Endothelial cell of umbilical vein (primary cell): ENCODE measurements around the gene ATP2C2. TPM values are rescaled to one million over a fixed set of nuclear protein-coding genes. Genes with fewer than 3 reads are reported as not detected.

Experiments
- BruUV-seq: library from RNA; stranded (reverse); fragments of 400-500 nt; replicated peaks from 2 replicates; lab custom pipeline; 2021; lab: Mats Ljungman, UMichigan
- CTCF ChIA-PET: fragments of 300-600, 350-600 bp; sonication (Branson Sonifier 250); formaldehyde crosslinking; loops from one replicate; lab custom pipeline; 2021; ENCODE audit warnings: antibody characterized with exemption, inconsistent platforms; lab: Charles Lee
- POLR2A ChIA-PET: fragments of 300-600, 350-600 bp; sonication (Branson Sonifier 250); formaldehyde crosslinking; loops from one replicate; lab custom pipeline; 2021; ENCODE audit warnings: antibody characterized with exemption, inconsistent platforms; lab: Charles Lee
- DNase-seq: peaks from one replicate; pipeline ENCODE4 v3.0.0-alpha.2; 2011; ENCODE audit warnings: low read depth, low spot score
- FAIRE-seq: peaks from 2 replicates; lab custom pipeline; 2011; peaks lifted over from hg19 to GRCh38; lab: Jason Lieb, UNC
- H2AFZ ChIP-seq: 2 replicates; pipeline ENCODE4 v1.6.0; 2012; ENCODE audit warnings: low read depth, low read length, control low read depth, inconsistent platforms
- H3K27ac ChIP-seq: 2 replicates; pipeline ENCODE4 v1.5.1; 2011; ENCODE audit warnings: low read depth, mild to moderate bottlenecking, control low read depth, low read length, moderate library complexity; ENCODE audit not compliant: insufficient read depth
- H3K27me3 ChIP-seq, 2 experiments: 2 replicates each; pipeline versions ENCODE4 v1.6.0 to v1.6.1; 2011; ENCODE audit warnings: low read length in 2 of 2, mixed read lengths in 1 of 2; ENCODE audit not compliant: control insufficient read depth in 2 of 2, insufficient read depth in 2 of 2
- H3K36me3 ChIP-seq, 2 experiments: 2 replicates in 1 of 2; 3 replicates in 1 of 2; pipeline ENCODE4 v1.5.1; 2011; ENCODE audit warnings: low read length in 2 of 2, mild to moderate bottlenecking in 1 of 2, moderate library complexity in 1 of 2; ENCODE audit not compliant: control insufficient read depth in 2 of 2, insufficient read depth in 2 of 2; ENCODE audit errors: extremely low read depth in 1 of 2
- H3K4me1 ChIP-seq: 3 replicates; pipeline ENCODE4 v1.5.1; 2011; ENCODE audit warnings: mild to moderate bottlenecking, low read length; ENCODE audit not compliant: control insufficient read depth, insufficient read depth; ENCODE audit errors: extremely low read depth
- H3K4me2 ChIP-seq: 2 replicates; pipeline ENCODE4 v1.6.1; 2011; ENCODE audit warnings: low read length, control low read depth, mixed read lengths; ENCODE audit not compliant: insufficient read depth
- H3K4me3 ChIP-seq, 3 experiments: fragments of 200-600 bp in 1 of 3; sonication (generic), shearing (Covaris generic) in 1 of 3; replicated peaks in 1 of 3; 2 replicates each; pipeline ENCODE4 v1.5.1; 2011 to 2016; ENCODE audit warnings: control low read depth in 3 of 3, low read length in 3 of 3, mild to moderate bottlenecking in 2 of 3, inconsistent platforms in 1 of 3, low read depth in 1 of 3, moderate library complexity in 1 of 3; ENCODE audit not compliant: insufficient read depth in 1 of 3
- H3K79me2 ChIP-seq: 2 replicates; pipeline ENCODE4 v1.6.0; 2012; ENCODE audit warnings: low read length, inconsistent platforms; ENCODE audit not compliant: control insufficient read depth, insufficient read depth
- H3K9ac ChIP-seq: replicated peaks from 2 replicates; pipeline ENCODE3; 2011; ENCODE audit warnings: low read length, control low read depth; ENCODE audit not compliant: insufficient read depth; ENCODE audit errors: extremely low read depth
- H3K9me1 ChIP-seq: replicated peaks from 3 replicates; pipeline ENCODE4 v1.6.0; 2011; ENCODE audit warnings: mild to moderate bottlenecking, low read length; ENCODE audit not compliant: control insufficient read depth, insufficient read depth; ENCODE audit errors: extremely low read depth
- H3K9me3 ChIP-seq: replicated peaks from 2 replicates; pipeline ENCODE4 v1.5.1; 2012; ENCODE audit warnings: low read length, inconsistent platforms; ENCODE audit not compliant: control insufficient read depth, insufficient read depth
- H4K20me1 ChIP-seq: replicated peaks from 2 replicates; pipeline ENCODE3; 2011; ENCODE audit warnings: mild to moderate bottlenecking, low read length; ENCODE audit not compliant: control insufficient read depth, insufficient read depth; ENCODE audit errors: extremely low read depth
- EZH2 ChIP-seq: IDR thresholded peaks from 2 replicates; pipeline ENCODE4 v1.6.1; 2012; ENCODE audit warnings: borderline replicate concordance, low read depth, mild to moderate bottlenecking, moderate library complexity, low read length, inconsistent platforms; ENCODE audit not compliant: severe bottlenecking
- FOS ChIP-seq: IDR thresholded peaks from 2 replicates; pipeline ENCODE4 v1.6.1; 2011; ENCODE audit warnings: mild to moderate bottlenecking, low read length, moderate library complexity, borderline replicate concordance; ENCODE audit not compliant: insufficient read depth
- GATA2 ChIP-seq: IDR thresholded peaks from 2 replicates; pipeline ENCODE4 v1.7.0; 2011; ENCODE audit warnings: low read depth, mild to moderate bottlenecking, moderate library complexity, mixed read lengths, low read length; ENCODE audit not compliant: insufficient read length, insufficient read depth
- JUN ChIP-seq: IDR thresholded peaks from 2 replicates; pipeline ENCODE4 v1.6.1; 2011; ENCODE audit warnings: borderline replicate concordance, low read depth; ENCODE audit not compliant: insufficient read length, insufficient read depth
- MYC ChIP-seq: IDR thresholded peaks from one replicate; pipeline ENCODE4 v1.6.1; 2011; ENCODE audit warnings: mild to moderate bottlenecking, low read depth, low read length
- POLR2A ChIP-seq: IDR thresholded peaks from 2 replicates; pipeline ENCODE4 v1.6.1; 2012; ENCODE audit warnings: low read depth, mild to moderate bottlenecking, control low read depth, low read length
- POLR2AphosphoS5 ChIP-seq: IDR thresholded peaks from 2 replicates; pipeline ENCODE4 v1.6.1; 2012; ENCODE audit warnings: low read depth, mild to moderate bottlenecking, control low read depth, low read length, moderate library complexity; ENCODE audit not compliant: insufficient read depth
- dilution Hi-C: fragments of 300-500 bp; cut with MboI; formaldehyde crosslinking; loops from one replicate; pipeline ENCODE4 v1.15.0; 2019; ENCODE audit warnings: low sequenced_read_pairs; ENCODE audit not compliant: extremely low pct_ligation_motif_present
- intact Hi-C: fragments of 100-400 bp; cut with micrococcal nuclease; formaldehyde crosslinking; loops from one replicate; pipeline ENCODE4 v1.10.0; 2022
- polyA plus RNA-seq, 4 experiments: library from polyadenylated mRNA; depleted of rRNA in 3 of 4; stranded (reverse) in 3 of 4; unstranded in 1 of 4; fragments of >200 nt; gene quantifications; 2 replicates each; pipeline versions ENCODE4 v1.2.1 to v1.2.3, GENCODE V29; 2011 to 2012; ENCODE audit warnings: missing spikeins in 1 of 4
- total RNA-seq: library from RNA; stranded (reverse); gene quantifications from 2 replicates; pipeline ENCODE4 v1.2.3, GENCODE V29; 2021
- TF ChIP-seq, protein P1 (sequence below), 2 donors: IDR thresholded peaks; 1 replicate in 1 of 2; 2 replicates in 1 of 2; pipeline ENCODE4 v1.5.1; 2011; ENCODE audit warnings: low read length in 2 of 2, mild to moderate bottlenecking in 2 of 2, moderate library complexity in 2 of 2, control low read depth in 1 of 2, inconsistent platforms in 1 of 2, low read depth in 1 of 2; ENCODE audit not compliant: insufficient read depth in 1 of 2; ENCODE audit errors: extremely low read depth in 1 of 2
- TF ChIP-seq, protein P2 (sequence below): IDR thresholded peaks from 2 replicates; pipeline ENCODE4 v1.6.1; 2011; ENCODE audit not compliant: insufficient read depth, insufficient read length

ATP2C2 gene
- total and polyA plus RNA-seq, 2 donors (not counting 3 experiments of a cell fraction or from before 2014, with no cell fraction given) = not detected

DNA sequence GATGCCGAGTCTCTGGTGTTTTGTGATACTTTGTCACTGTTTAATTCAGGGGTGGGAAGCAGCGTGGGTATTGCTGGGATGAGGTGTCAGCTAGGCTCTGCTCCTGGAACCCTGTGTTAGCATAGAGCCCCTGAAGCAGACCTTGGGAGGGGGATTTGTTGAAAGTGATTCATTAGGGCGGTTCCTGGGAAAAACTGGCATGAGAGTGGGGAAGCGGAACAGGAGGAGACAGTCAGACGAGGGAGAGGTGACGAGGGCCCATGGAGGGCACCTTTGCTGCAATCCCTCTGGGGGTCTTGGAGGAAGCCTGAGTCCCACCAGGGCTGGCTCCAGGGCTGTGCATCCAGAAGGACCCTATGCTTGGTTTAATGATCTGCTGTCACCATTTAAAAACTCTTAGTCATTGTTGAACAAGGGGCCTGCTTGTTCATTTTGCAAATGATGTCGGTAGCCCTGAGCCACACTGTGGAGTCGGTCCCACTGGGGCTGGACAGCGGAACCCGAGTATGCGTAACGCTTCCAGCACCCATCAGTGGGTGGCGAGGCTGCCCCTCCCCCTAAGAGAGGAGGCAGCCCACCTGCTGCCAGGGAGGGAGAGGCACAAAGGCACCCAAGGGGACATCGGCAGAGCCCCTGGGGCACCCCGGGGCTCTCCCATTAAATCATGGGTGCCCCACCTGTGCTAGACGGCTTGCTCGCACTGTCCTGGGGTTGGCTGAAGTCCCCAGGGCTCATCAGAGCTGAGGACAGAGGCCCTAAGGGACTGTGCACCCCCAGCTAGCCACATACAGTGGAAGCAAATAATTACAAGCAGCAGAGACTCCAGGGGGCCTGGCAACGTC is 38.3 kb upstream of the ATP2C2 start:
- TF ChIP-seq GATA2 (no peak), EZH2 (no peak), POLR2AphosphoS5 (no peak), FOS (no peak), POLR2A (no peak), JUN (no peak), MYC (no peak)
- TF ChIP-seq, protein P1, sequence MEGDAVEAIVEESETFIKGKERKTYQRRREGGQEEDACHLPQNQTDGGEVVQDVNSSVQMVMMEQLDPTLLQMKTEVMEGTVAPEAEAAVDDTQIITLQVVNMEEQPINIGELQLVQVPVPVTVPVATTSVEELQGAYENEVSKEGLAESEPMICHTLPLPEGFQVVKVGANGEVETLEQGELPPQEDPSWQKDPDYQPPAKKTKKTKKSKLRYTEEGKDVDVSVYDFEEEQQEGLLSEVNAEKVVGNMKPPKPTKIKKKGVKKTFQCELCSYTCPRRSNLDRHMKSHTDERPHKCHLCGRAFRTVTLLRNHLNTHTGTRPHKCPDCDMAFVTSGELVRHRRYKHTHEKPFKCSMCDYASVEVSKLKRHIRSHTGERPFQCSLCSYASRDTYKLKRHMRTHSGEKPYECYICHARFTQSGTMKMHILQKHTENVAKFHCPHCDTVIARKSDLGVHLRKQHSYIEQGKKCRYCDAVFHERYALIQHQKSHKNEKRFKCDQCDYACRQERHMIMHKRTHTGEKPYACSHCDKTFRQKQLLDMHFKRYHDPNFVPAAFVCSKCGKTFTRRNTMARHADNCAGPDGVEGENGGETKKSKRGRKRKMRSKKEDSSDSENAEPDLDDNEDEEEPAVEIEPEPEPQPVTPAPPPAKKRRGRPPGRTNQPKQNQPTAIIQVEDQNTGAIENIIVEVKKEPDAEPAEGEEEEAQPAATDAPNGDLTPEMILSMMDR (IDR thresholded peaks at IDR 0.05; ENCODE audit: extremely low read depth in 1 of 2, insufficient read depth in 1 of 2, low read depth in 1 of 2, low read length in 2 of 2) = no peak
- TF ChIP-seq, protein P2, sequence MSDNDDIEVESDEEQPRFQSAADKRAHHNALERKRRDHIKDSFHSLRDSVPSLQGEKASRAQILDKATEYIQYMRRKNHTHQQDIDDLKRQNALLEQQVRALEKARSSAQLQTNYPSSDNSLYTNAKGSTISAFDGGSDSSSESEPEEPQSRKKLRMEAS = no peak
- no TSS peak for BruUV-seq
- POLR2A ChIA-PET = no interaction called here

More for the DNA sequence above, 38.3 kb upstream of the ATP2C2 start:
- Histone ChIP-seq H3K4me3 (no peak overlapping the region), H3K9me1 (no peaks in the 10 kb centered on the region), H3K9me3 (no peaks in the 10 kb centered on the region), H3K27me3 (no peaks in the 10 kb centered on the region), H2AFZ (no peak overlapping the region), H3K4me1 (no peaks in the 10 kb centered on the region), H3K4me2 (no peak overlapping the region), H3K27ac (no peak overlapping the region), H4K20me1 (no peaks in the 10 kb centered on the region), H3K9ac (no peak overlapping the region), H3K36me3 (no peaks in the 10 kb centered on the region), H3K79me2 (no peaks in the 10 kb centered on the region)
- dilution Hi-C loops = no loop called here
- DNase-seq (no peak), FAIRE-seq (no peak)
- CTCF ChIA-PET = no interaction called here
- intact Hi-C loops = no loop called here
